AG10803 (cell line): ENCODE data around the gene SPDYE3.

Source experiments
- DNase-seq: peaks from one replicate; pipeline ENCODE4 v3.0.0; 2010; ENCODE audit warnings: low read depth
- H3K4me3 ChIP-seq: 2 replicates; pipeline ENCODE4 v1.5.1; 2011; ENCODE audit warnings: mild to moderate bottlenecking, low read length, control low read depth
- TF ChIP-seq, protein P1 (sequence below): conservative IDR thresholded peaks from 2 replicates; pipeline ENCODE4 v1.5.1; 2011; ENCODE audit warnings: mild to moderate bottlenecking, low read length, control low read depth, inconsistent platforms

Gene SPDYE3

DNA sequence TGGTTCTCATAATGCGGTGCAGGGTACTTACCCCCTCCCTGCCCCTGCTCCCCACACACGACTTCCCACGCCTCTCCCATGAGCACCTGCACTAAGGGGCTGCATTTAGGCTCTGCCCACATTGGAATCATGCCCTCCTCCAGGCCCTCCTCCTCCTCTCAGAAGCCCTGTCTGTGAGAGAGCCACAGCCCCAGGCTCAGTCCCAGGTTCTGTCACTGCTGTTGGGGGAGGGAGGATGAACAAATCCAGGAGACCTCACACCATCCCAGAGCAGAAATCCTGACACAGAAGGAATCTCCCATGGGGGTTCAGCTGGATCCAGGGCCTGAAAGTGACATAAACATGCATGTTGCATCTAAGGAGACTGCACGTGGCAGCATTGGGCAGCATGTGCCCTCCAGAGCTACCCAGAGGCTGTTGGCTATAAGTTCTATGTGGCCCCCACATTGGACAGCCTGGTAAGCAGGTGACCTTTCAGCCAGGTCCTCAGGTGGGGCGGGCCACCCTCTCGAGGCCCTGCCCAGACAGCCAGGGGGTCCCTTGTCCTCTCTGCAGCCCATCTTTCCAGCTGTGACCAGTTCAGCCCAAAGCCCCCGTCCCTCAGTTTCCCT, 64.2 kb downstream of the SPDYE3 start:
- DNase-seq = no peak
- H3K4me3 ChIP-seq = no peak overlapping the region
- TF ChIP-seq, protein P1, sequence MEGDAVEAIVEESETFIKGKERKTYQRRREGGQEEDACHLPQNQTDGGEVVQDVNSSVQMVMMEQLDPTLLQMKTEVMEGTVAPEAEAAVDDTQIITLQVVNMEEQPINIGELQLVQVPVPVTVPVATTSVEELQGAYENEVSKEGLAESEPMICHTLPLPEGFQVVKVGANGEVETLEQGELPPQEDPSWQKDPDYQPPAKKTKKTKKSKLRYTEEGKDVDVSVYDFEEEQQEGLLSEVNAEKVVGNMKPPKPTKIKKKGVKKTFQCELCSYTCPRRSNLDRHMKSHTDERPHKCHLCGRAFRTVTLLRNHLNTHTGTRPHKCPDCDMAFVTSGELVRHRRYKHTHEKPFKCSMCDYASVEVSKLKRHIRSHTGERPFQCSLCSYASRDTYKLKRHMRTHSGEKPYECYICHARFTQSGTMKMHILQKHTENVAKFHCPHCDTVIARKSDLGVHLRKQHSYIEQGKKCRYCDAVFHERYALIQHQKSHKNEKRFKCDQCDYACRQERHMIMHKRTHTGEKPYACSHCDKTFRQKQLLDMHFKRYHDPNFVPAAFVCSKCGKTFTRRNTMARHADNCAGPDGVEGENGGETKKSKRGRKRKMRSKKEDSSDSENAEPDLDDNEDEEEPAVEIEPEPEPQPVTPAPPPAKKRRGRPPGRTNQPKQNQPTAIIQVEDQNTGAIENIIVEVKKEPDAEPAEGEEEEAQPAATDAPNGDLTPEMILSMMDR = no peak
